ENCODE data around the gene PSME3IP1. TPM values are rescaled to one million over a fixed set of nuclear protein-coding genes. Genes with fewer than 3 reads are reported as not detected.

The PSME3IP1 gene, protein sequence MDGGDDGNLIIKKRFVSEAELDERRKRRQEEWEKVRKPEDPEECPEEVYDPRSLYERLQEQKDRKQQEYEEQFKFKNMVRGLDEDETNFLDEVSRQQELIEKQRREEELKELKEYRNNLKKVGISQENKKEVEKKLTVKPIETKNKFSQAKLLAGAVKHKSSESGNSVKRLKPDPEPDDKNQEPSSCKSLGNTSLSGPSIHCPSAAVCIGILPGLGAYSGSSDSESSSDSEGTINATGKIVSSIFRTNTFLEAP
- total RNA-seq: 53.9 and 70.2 TPM in 2 replicates

DNA sequence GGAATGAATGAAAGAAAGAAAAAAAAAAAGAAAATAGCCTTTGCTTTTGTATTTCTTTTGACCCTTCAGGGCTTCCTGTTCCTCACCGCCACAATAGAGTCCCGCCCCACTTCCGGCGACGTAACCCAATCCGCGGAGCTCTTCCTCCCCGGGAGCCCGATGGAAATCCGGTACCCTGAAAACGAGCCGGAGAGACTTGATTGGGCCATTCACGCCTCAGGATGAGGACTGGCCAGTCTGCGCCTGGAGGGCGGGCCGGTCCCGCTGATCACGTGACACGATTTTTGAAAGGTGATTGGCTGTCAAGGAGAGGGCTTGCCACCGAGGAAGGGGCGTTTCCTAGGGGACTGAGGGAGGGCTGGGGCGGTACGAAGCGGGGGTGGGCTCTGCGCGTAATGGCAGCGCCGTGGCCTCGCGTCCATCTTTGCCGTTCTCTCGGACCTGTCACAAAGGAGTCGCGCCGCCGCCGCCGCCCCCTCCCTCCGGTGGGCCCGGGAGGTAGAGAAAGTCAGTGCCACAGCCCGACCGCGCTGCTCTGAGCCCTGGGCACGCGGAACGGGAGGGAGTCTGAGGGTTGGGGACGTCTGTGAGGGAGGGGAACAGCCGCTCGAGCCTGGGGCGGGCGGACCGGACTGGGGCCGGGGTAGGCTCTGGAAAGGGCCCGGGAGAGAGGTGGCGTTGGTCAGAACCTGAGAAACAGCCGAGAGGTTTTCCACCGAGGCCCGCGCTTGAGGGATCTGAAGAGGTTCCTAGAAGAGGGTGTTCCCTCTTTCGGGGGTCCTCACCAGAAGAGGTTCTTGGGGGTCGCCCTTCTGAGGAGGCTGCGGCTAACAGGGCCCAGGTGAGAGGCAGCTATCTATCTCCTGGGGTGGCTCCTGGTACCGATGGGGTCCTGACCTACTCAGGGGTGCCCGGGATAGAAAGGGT is at the start of gene PSME3IP1, which contains the start of gene RSPRY1:
PSME3IP1 (minus strand) TSS at position 95 of the 927 bp plus-strand sequence. CDS start 12,185 bp downstream, outside the sequence.
RSPRY1 (plus strand) TSS at position 385 of the 927 bp plus-strand sequence. CDS start 18,330 bp downstream, outside the sequence.
- peak; percentile 98 for DNase-seq (ENCODE audit: insufficient read length, low spot score, missing footprints)
- Histone ChIP-seq H3K9me3 (ENCODE audit: low read depth, low read length) (no peaks in the 10 kb centered on the region), H3K36me3 (ENCODE audit: insufficient read depth, low read length) (no peaks in the 10 kb centered on the region), H3K4me3 (ENCODE audit: insufficient read depth, low read length) (peak within 1 kb of the TSS; percentile 85), H3K79me2 (ENCODE audit: insufficient read depth, low read length) (peaks cover 95% of the 10 kb centered on the region), H2AFZ (ENCODE audit: low read length) (peak within 1 kb of the TSS; percentile 90), H3K27ac (ENCODE audit: low read depth, low read length) (peak within 1 kb of the TSS; percentile 89), H3K4me2 (ENCODE audit: insufficient read depth, low read length) (peak within 1 kb of the TSS; percentile 99), H3K27me3 (ENCODE audit: insufficient read depth, low read length) (no peaks in the 10 kb centered on the region), H4K20me1 (ENCODE audit: insufficient read depth, low read length) (peaks cover 3% of the 10 kb centered on the region), H3K4me1 (ENCODE audit: insufficient read depth, low read length) (peaks cover 24% of the 10 kb centered on the region)
- TF ChIP-seq, protein P1, sequence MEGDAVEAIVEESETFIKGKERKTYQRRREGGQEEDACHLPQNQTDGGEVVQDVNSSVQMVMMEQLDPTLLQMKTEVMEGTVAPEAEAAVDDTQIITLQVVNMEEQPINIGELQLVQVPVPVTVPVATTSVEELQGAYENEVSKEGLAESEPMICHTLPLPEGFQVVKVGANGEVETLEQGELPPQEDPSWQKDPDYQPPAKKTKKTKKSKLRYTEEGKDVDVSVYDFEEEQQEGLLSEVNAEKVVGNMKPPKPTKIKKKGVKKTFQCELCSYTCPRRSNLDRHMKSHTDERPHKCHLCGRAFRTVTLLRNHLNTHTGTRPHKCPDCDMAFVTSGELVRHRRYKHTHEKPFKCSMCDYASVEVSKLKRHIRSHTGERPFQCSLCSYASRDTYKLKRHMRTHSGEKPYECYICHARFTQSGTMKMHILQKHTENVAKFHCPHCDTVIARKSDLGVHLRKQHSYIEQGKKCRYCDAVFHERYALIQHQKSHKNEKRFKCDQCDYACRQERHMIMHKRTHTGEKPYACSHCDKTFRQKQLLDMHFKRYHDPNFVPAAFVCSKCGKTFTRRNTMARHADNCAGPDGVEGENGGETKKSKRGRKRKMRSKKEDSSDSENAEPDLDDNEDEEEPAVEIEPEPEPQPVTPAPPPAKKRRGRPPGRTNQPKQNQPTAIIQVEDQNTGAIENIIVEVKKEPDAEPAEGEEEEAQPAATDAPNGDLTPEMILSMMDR (IDR thresholded peaks at IDR 0.05; ENCODE audit: extremely low read depth, low read depth, low read length): no peak

DNA sequence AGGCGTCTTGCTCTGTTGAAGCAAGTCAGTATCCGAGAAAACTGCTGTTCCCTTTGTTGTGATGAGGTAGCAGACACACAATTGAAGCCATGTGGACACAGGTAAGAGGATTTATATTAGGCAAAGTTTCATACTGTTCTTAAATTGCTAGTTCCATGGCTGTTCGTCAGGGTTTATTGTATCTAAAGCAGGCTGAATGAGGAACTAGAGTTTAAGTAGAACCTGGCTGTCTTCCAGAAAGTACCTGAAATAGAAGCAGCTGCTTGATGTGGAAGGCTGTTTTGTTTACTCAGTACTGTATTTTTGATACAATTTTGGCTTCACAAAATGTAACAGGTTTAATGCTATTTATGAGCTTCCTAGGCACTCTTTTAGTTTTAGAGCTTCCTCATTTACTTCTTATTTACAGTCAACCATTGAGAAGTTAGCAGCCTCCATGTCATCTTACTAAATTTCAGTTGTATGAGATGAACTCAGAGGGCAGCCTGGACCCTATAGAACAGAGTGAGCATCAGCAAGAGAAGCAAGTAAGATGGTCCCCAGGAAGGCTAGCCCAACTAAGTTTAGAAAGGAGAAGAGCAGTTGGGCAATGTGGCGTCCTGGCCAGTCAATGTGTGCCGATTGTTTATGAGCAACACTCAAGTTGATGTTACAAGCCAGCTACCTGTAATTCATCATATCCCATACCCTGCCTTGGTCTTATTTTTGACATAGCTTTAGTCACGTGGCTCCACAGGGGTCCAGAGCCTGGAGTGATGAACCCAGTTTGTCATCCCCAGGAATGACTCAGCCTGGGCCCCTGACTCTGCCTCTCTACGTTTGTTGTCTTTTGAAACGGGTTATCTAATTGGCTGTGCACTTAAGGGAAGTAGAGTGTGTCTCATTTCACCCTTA is 49.5 kb upstream of the PSME3IP1 start:
- TF ChIP-seq, protein P1 (IDR thresholded peaks at IDR 0.05; ENCODE audit: extremely low read depth, low read depth, low read length): no peak

DNA sequence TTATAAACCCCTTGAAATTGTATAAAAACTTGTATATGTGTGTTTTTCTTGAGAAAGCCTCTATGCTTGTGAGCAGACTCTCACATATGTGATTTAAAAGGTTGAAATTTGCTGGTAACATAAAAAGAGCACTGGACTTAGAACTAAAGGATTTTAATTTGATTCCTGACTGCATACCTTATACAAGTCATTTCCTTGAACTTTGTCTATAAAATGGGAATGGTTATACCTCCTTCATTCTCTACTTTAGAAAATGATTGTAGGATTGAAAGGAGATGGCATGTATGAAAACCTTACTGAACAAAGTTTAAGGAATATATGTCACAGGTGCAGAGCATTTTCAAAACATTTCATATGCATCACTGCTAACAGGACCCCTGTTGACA is 48.9 kb upstream of the PSME3IP1 start:
- Histone ChIP-seq H3K27ac (ENCODE audit: low read depth, low read length) (no peak overlapping the region), H3K79me2 (ENCODE audit: insufficient read depth, low read length) (no peaks in the 10 kb centered on the region), H3K4me2 (ENCODE audit: insufficient read depth, low read length) (no peak overlapping the region), H3K9me3 (ENCODE audit: low read depth, low read length) (no peaks in the 10 kb centered on the region), H3K36me3 (ENCODE audit: insufficient read depth, low read length) (peaks cover 65% of the 10 kb centered on the region), H3K4me3 (ENCODE audit: insufficient read depth, low read length) (no peak overlapping the region), H3K27me3 (ENCODE audit: insufficient read depth, low read length) (no peaks in the 10 kb centered on the region), H3K4me1 (ENCODE audit: insufficient read depth, low read length) (no peaks in the 10 kb centered on the region), H2AFZ (ENCODE audit: low read length) (no peak overlapping the region), H4K20me1 (ENCODE audit: insufficient read depth, low read length) (no peaks in the 10 kb centered on the region)
- TF ChIP-seq, protein P1 (IDR thresholded peaks at IDR 0.05; ENCODE audit: extremely low read depth, low read depth, low read length): no peak
- no peak for DNase-seq (ENCODE audit: insufficient read length, low spot score, missing footprints)

More for the DNA sequence above, 49.5 kb upstream of the PSME3IP1 start:
- Histone ChIP-seq H3K4me3 (ENCODE audit: insufficient read depth, low read length) (no peak overlapping the region), H4K20me1 (ENCODE audit: insufficient read depth, low read length) (no peaks in the 10 kb centered on the region), H3K4me2 (ENCODE audit: insufficient read depth, low read length) (no peak overlapping the region), H2AFZ (ENCODE audit: low read length) (no peak overlapping the region), H3K27ac (ENCODE audit: low read depth, low read length) (peak overlapping the region; percentile 13), H3K36me3 (ENCODE audit: insufficient read depth, low read length) (peaks cover 65% of the 10 kb centered on the region), H3K79me2 (ENCODE audit: insufficient read depth, low read length) (no peaks in the 10 kb centered on the region), H3K27me3 (ENCODE audit: insufficient read depth, low read length) (no peaks in the 10 kb centered on the region), H3K4me1 (ENCODE audit: insufficient read depth, low read length) (no peaks in the 10 kb centered on the region), H3K9me3 (ENCODE audit: low read depth, low read length) (no peaks in the 10 kb centered on the region)
- peak; percentile 69 for DNase-seq (ENCODE audit: insufficient read length, low spot score, missing footprints)

Measured in osteoblast (primary cell).